NCI-H146 (cell line): ENCODE results near the gene BOLA1.
"Not testable (repeated sequence)": the region's sequence is repeated elsewhere in the genome, so short reads cannot be mapped to it uniquely, and the experiment has no call there.

Experiments used
- DNase-seq: peaks from one replicate; lab custom pipeline; 2025; lab: John Stamatoyannopoulos, UW

BOLA1 gene

GRCh38 chr1:149887196-149887455 lies 12.2 kb upstream of the BOLA1 start:
- DNase-seq: not testable (repeated sequence)

GRCh38 chr1:149887456-149888246 lies 11.7 kb upstream of the BOLA1 start:
- DNase-seq: peak; percentile 98

- DNase-seq: peak; percentile 89
These were observed 10.9 kb upstream of the BOLA1 start for GRCh38 chr1:149888247-149888998.

GRCh38 chr1:149888999-149889289 lies 10.4 kb upstream of the BOLA1 start:
- peak; percentile 55 for DNase-seq

- DNase-seq: no peak
These were observed 2.8 kb upstream of the BOLA1 start for GRCh38 chr1:149896575-149896974.

GRCh38 chr1:149903836-149904491 lies 4.6 kb downstream of the BOLA1 start:
- no peak for DNase-seq

GRCh38 chr1:149906570-149907075 lies 7.3 kb downstream of the BOLA1 start:
- no peak for DNase-seq

GRCh38 chr1:149914545-149914944 lies 15.2 kb downstream of the BOLA1 start:
- DNase-seq: no peak

GRCh38 chr1:149915429-149916192 lies 16.2 kb downstream of the BOLA1 start:
- no peak for DNase-seq

- DNase-seq: no peak
These were observed 17.0 kb downstream of the BOLA1 start for GRCh38 chr1:149916193-149916897.

GRCh38 chr1:149916898-149917252 lies 17.5 kb downstream of the BOLA1 start:
- DNase-seq: no peak

- peak; percentile 85 for DNase-seq
These were observed 18.3 kb downstream of the BOLA1 start, which contains the start of gene SV2A for GRCh38 chr1:149917571-149918144. Gene SV2A (minus strand): TSS chr1:149917844. CDS start chr1:149913840, 4,004 bp downstream.

- DNase-seq: no peak
These were observed 24.3 kb downstream of the BOLA1 start for GRCh38 chr1:149923626-149924025.

- no peak for DNase-seq
These were observed 26.0 kb downstream of the BOLA1 start for GRCh38 chr1:149925345-149925744.

- no peak for DNase-seq
These were observed 26.4 kb downstream of the BOLA1 start for GRCh38 chr1:149925751-149926150.

- DNase-seq: no peak
These were observed 26.9 kb downstream of the BOLA1 start for GRCh38 chr1:149926296-149926695.

- DNase-seq: no peak
These were observed 27.7 kb downstream of the BOLA1 start for GRCh38 chr1:149927056-149927562.

- peak; percentile 95 for DNase-seq
These were observed 28.4 kb downstream of the BOLA1 start, which contains the start of gene SF3B4 for GRCh38 chr1:149927563-149928400. Gene SF3B4 (minus strand): TSS chr1:149927803. CDS start chr1:149927759, 44 bp downstream.

- no peak for DNase-seq
These were observed 29.0 kb downstream of the BOLA1 start for GRCh38 chr1:149928401-149928724.

- no peak for DNase-seq
These were observed 30.5 kb downstream of the BOLA1 start for GRCh38 chr1:149929856-149930255.
